HUES48 (cell line): ENCODE results near the gene NUMBL.
"Not testable (repeated sequence)": the region's sequence is repeated elsewhere in the genome, so short reads cannot be mapped to it uniquely, and the experiment has no call there.

Source experiments
- H3K27ac ChIP-seq: one replicate; pipeline ENCODE4 v1.7.0; 2013; ENCODE audit warnings: low read depth, low read length, inconsistent platforms
- H3K27me3 ChIP-seq: 2 replicates; pipeline ENCODE4 v1.6.1; 2013; ENCODE audit warnings: mild to moderate bottlenecking, low read length; ENCODE audit not compliant: control insufficient read depth, insufficient read depth
- H3K36me3 ChIP-seq: 2 replicates; pipeline ENCODE4 v1.6.1; 2013; ENCODE audit warnings: low read length; ENCODE audit not compliant: control insufficient read depth, insufficient read depth
- H3K4me1 ChIP-seq: 2 replicates; pipeline ENCODE4 v1.6.1; 2013; ENCODE audit warnings: mild to moderate bottlenecking, low read length; ENCODE audit not compliant: control insufficient read depth, insufficient read depth
- H3K4me3 ChIP-seq: 2 replicates; pipeline ENCODE4 v1.5.1; 2013; ENCODE audit warnings: mild to moderate bottlenecking, low read depth, low read length
- H3K9ac ChIP-seq: 2 replicates; pipeline ENCODE4 v1.6.1; 2013; ENCODE audit warnings: mild to moderate bottlenecking, low read depth, low read length, moderate library complexity
- H3K9me3 ChIP-seq: 2 replicates; pipeline ENCODE4 v1.6.1; 2013; ENCODE audit warnings: low read length; ENCODE audit not compliant: control insufficient read depth, insufficient read depth

Gene NUMBL

DNA sequence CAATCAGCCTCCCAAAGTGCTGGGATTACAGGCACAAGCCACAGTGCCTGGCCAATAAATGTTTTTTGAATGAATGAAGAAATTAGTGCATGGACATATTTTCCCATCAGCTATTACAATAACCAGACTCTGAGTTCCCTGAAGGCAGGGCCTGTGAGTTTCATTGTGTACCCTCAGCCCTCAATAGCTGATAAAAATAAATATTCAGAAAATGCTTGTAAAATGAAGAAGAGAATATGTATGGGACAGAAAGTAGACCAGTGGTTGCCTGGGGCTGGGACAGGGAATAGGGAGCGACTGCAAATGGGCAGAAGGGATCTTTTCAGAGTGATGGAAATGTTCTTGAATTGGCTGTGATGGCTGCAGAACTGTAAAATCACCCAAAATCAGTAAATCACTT, 28.8 kb downstream of the NUMBL start:
- Histone ChIP-seq H3K4me3 (no peak overlapping the region), H3K9me3 (no peaks in the 10 kb centered on the region), H3K36me3 (no peaks in the 10 kb centered on the region), H3K4me1 (no peaks in the 10 kb centered on the region), H3K27ac (no peak overlapping the region), H3K9ac (no peak overlapping the region), H3K27me3 (no peaks in the 10 kb centered on the region)

DNA sequence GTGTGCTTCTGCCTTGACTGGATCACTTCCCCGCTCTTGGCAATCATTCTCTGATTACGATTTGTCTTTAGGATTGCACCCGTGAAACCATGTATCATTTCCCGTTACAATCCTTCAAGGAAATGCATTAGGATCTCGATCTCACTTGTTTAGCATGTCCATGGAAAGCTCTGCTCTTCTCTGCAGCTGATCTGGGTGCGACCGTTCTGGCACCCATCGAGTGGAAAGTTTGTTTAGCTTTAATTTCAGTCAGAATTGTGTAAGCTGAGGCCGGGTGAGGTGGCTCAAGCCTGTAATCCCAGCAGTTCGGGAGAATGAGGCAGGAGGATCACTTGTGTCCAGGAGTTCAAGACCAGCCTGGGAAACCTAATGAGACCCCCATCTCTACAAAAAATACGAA, 30.9 kb downstream of the NUMBL start:
- H3K4me3 ChIP-seq: no peak overlapping the region

DNA sequence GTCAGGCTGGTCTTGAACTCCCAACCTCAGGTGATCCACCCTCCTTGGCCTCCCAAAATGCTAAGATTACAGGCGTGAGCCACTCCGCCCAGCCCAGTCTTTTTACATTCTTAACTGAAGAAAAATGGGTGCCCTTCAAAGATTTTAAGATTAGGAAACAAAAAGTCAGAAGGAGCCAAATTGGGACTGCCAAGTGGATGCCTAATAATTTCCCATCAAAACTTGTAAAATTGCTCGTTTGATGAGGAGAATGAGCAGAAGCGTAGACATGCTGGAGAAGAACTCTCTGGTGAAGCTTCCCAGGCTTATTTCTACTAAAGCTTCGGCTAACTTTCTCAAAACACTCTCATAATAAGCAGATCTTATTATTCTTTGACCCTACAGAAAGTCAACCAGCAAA, 31.3 kb downstream of the NUMBL start:
- Histone ChIP-seq H3K4me3 (no peak overlapping the region), H3K36me3 (no peaks in the 10 kb centered on the region), H3K27me3 (no peaks in the 10 kb centered on the region), H3K9me3 (no peaks in the 10 kb centered on the region), H3K27ac (no peak overlapping the region), H3K4me1 (no peaks in the 10 kb centered on the region), H3K9ac (no peak overlapping the region)

More for the DNA sequence above, 30.9 kb downstream of the NUMBL start:
- H3K9ac ChIP-seq: no peak overlapping the region
- H3K27ac ChIP-seq: no peak overlapping the region
- no peaks in the 10 kb centered on the region for H3K4me1 ChIP-seq
- H3K36me3 ChIP-seq: no peaks in the 10 kb centered on the region
- no peaks in the 10 kb centered on the region for H3K27me3 ChIP-seq
- no peaks in the 10 kb centered on the region for H3K9me3 ChIP-seq

DNA sequence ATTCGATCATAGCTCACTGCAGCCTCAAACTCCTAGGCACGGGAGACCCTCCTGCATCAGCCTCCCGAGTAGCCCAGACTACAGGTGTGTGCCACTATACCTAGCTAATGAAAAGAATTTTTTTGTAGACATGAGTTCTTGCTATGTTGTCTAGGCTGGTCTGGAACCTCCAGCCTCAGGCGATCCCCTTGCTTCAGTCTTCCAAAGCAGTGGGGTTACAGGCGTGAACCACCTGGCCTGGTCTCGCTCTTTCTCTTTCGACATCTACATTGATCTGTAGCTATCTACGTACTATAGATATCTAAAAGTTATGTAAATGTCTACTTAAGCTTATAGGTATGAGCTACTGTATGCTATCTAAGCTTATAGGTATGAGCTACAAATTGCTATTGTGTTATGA, 32.4 kb downstream of the NUMBL start:
- Histone ChIP-seq H3K36me3 (no peaks in the 10 kb centered on the region), H3K27me3 (no peaks in the 10 kb centered on the region), H3K4me3 (no peak overlapping the region), H3K9ac (no peak overlapping the region), H3K4me1 (no peaks in the 10 kb centered on the region), H3K9me3 (no peaks in the 10 kb centered on the region), H3K27ac (no peak overlapping the region)

DNA sequence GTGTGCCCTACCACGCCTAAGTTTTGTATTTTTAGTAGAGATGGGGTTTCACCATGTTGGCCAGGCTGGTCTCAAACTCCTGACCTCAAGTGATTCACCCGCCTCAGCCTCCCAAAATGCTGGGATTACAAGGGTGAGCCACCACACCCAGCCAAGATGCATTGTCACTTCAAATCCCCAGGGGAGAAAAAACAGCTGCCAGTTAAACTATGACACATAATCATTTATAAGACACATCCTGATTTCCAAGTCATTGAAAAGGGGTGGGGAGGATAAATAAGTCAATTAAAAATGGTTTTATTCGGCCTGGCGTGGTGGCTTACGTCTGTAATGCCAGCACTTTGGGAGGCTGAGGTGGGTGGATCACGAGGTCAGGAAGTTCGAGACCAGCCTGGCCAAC, 34.8 kb downstream of the NUMBL start:
- H3K36me3 ChIP-seq, H3K9me3 ChIP-seq, H3K4me3 ChIP-seq, H3K9ac ChIP-seq, H3K27ac ChIP-seq, H3K4me1 ChIP-seq, H3K27me3 ChIP-seq: not testable (repeated sequence)

DNA sequence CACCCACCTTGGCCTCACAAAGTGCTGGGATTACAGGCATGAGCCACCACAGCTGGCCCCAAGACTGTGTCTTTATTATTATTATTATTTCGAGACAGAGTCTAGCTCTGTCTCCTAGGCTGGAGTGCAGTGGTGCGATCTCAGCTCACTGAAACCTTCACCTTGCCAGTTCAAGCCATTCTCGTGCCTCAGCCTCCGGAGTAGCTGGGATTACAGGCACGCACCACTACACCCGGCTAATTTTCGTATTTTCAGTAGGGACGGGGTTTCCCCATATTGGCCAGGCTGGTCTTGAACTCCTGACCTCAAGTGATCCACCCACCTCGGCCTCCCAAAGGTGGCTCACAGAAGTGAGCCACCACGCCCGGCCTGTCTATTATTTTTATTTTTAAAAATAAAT, 38.1 kb downstream of the NUMBL start:
- not testable (repeated sequence) for H3K4me1 ChIP-seq, H3K9me3 ChIP-seq, H3K4me3 ChIP-seq, H3K9ac ChIP-seq, H3K27me3 ChIP-seq, H3K27ac ChIP-seq, H3K36me3 ChIP-seq

DNA sequence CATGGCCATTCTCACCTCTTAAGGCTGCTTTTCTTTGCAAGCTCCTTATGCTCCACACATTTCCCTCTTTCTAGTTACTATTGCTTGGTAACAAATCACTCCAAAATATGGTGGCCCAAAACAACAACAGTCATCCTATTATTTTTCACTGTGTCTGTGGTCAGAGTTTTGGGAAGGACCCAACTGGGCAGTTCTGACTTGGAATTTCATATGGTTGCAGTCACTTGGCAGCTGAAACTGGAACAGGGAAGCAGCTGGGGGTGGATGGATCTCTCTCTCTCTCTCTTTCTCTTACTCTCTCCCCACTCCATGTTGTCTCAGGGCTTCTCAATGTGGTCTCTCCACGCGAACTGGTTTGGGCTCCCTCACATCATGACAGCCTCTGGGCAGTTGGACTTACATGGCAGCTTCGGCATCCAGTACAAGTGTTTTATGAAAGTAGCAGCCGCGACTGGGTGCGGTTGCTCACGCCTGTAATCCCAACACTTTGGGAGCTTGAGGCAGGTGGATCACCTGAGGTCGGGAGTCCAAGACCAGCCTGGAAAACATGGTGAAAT, 39.6 kb downstream of the NUMBL start:
- Histone ChIP-seq H3K36me3 (no peaks in the 10 kb centered on the region), H3K27ac (no peak overlapping the region), H3K9me3 (no peaks in the 10 kb centered on the region), H3K27me3 (no peaks in the 10 kb centered on the region), H3K9ac (no peak overlapping the region), H3K4me3 (no peak overlapping the region), H3K4me1 (no peaks in the 10 kb centered on the region)

DNA sequence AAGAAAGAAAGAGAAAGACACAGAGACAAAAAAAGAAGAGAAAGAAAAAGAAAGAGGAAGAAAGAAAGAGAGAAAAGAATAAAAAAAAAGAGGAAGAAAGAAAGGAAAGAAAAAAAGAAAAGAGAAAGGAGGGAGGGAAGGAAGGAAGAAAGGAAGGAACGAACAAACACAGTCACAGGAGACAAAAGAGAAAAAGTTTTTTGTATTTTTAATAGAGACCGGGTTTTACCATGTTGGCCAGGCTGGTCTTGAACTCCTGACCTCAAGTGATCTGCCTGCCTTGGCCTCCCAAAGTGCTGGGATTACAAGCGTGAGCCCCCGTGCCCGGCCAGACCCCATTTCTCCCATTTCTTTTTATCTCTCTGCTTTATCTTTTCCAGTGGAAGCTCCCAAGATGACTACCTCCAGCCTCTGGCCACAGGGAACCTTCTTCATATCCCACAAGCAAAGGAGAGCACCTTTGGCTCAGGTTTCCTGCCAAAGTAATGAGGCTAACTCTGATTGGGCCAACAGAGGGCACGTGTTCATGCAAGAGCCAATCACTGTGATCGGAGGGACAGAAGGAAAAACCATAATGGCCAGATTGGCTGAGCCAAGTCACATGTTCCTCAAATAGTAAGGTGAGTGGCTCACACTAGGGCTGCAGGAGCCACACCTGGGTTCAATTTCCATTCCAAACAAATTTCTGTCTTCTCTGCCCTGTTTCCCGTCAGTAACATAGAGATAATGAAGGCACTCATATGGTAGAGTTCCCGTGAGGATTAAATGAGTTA, 40.4 kb downstream of the NUMBL start:
- not testable (repeated sequence) for H3K36me3 ChIP-seq, H3K4me1 ChIP-seq, H3K4me3 ChIP-seq, H3K27me3 ChIP-seq, H3K27ac ChIP-seq, H3K9me3 ChIP-seq, H3K9ac ChIP-seq

DNA sequence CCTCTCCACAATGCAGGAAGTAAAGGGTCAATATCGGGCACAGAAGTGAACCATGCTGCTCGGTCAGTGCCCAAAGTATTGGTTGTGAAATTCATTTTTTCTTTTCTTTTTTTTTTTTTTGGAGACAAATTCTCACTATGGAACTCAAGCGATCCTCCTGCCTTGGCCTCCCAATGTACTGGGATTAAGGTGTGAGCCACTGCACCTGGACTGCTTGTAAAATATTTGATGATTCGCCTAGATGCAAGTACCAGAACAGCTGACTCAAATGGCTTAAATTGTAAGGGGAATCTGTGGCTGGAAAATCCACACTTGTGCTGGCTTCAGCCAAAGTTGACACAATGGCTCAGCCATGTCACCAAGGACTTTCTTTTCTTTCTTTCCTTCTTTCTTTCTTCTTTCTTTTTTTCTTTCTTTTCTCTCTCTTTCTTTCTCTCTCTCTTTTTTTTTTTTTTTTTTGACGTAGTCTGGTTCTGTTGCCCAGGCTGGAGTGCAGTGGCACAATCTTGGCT, 43.7 kb downstream of the NUMBL start:
- Histone ChIP-seq H3K27ac (no peak overlapping the region), H3K4me3 (no peak overlapping the region), H3K9ac (no peak overlapping the region), H3K27me3 (no peaks in the 10 kb centered on the region), H3K36me3 (no peaks in the 10 kb centered on the region), H3K4me1 (no peaks in the 10 kb centered on the region), H3K9me3 (no peaks in the 10 kb centered on the region)

DNA sequence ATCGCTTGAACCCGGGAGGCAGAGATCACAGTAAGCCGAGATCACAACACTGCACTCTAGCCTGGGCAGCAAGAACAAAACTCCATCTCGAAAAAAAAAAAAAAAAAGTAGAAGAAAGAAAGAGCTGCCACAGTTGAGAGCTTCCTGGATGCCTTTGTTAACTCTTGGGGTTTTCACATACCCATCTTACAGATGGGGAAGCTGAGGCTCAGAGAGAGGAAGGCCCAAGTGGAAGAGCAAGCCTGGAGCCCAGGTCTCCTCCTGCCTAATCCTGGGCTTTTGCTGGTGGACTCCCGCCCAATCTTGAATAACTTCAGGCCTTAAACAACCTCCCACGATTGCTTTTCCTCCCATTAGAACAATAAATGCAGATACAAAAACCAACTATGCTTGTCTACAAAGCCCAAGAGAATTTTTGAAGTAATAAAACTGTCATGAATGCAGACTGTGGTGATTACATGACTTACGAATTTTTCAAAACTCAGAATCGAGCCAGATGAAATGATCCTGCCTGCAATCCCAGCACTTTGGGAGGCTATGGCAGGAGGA, 47.6 kb downstream of the NUMBL start:
- Histone ChIP-seq H3K4me3 (no peak overlapping the region), H3K9ac (no peak overlapping the region), H3K36me3 (no peaks in the 10 kb centered on the region), H3K27me3 (no peaks in the 10 kb centered on the region), H3K9me3 (no peaks in the 10 kb centered on the region), H3K27ac (no peak overlapping the region), H3K4me1 (no peaks in the 10 kb centered on the region)

DNA sequence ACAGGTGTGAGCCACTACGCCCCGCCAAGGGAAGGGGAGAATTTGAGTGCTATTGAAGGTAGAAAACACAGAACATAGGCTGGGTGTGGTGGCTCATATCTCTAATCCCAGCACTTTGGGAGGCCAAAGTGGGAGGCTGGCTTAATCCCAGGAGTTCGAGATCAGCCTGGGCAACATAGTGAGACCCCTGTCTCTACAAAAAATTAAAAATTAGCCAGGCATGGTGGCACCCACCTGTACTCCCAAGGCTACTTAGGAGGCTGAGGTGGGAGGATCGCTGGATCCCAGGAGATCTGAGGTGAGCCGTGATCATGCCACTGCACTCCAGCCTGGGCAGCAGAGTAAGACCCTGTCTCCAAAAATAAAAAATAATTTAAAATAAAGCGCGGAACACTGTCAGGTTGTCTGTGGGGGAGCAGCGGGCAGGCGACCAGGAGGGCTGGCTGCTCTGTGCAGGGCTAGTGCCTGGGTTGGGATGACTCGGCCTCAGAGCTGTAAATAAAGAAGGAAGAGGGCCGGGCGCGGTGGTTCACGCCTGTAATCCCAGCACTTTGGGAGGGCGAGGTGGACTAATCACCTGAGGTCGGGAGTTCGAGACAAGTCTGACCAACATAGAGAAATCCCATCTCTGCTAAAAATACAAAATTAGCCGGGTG, 48.3 kb downstream of the NUMBL start:
- H3K9ac ChIP-seq: no peak overlapping the region
- no peaks in the 10 kb centered on the region for H3K27me3 ChIP-seq
- no peaks in the 10 kb centered on the region for H3K36me3 ChIP-seq
- no peak overlapping the region for H3K4me3 ChIP-seq
- H3K9me3 ChIP-seq: no peaks in the 10 kb centered on the region
- H3K4me1 ChIP-seq: no peaks in the 10 kb centered on the region
- no peak overlapping the region for H3K27ac ChIP-seq
